Neural progenitor cell (in vitro differentiated cells): ENCODE data around the gene TMEM121. TPM values are rescaled to one million over a fixed set of nuclear protein-coding genes. Genes with fewer than 3 reads are reported as not detected.

Source experiments
- DNase-seq: peaks from one replicate; pipeline ENCODE4 v3.0.0-alpha.2; 2016; ENCODE audit warnings: low spot score
- H2AFZ ChIP-seq: fragments of 200-600 bp; sonication (generic); replicated peaks from 2 replicates; pipeline ENCODE4 v1.6.1; 2016; ENCODE audit warnings: antibody characterized with exemption
- H3F3A ChIP-seq: fragments of 200-600 bp; sonication (generic); 2 replicates; pipeline ENCODE4 v1.6.1; 2016; ENCODE audit warnings: antibody characterized with exemption, low read depth
- H3K27ac ChIP-seq: fragments of 200-600 bp; sonication (generic); 2 replicates; pipeline ENCODE4 v1.5.1; 2016; ENCODE audit warnings: mild to moderate bottlenecking
- H3K27me3 ChIP-seq: fragments of 200-600 bp; sonication (generic); 2 replicates; pipeline ENCODE4 v1.6.1; 2016; ENCODE audit warnings: mild to moderate bottlenecking, moderate library complexity
- H3K36me3 ChIP-seq: fragments of 200-600 bp; sonication (generic); 2 replicates; pipeline ENCODE4 v1.5.1; 2016
- H3K4me1 ChIP-seq: fragments of 200-600 bp; sonication (generic); 2 replicates; pipeline ENCODE4 v1.6.1; 2016; ENCODE audit warnings: mixed run types
- H3K4me2 ChIP-seq: fragments of 200-600 bp; sonication (generic); 2 replicates; pipeline ENCODE4 v1.6.1; 2016
- H3K4me3 ChIP-seq: fragments of 200-600 bp; sonication (generic); 2 replicates; pipeline ENCODE4 v1.5.1; 2016
- H3K79me2 ChIP-seq: fragments of 200-600 bp; sonication (generic); 2 replicates; pipeline ENCODE4 v1.6.1; 2016; ENCODE audit warnings: low read depth
- H3K9ac ChIP-seq: fragments of 200-600 bp; sonication (generic); 2 replicates; pipeline ENCODE4 v1.6.1; 2016
- H3K9me3 ChIP-seq: fragments of 200-600 bp; sonication (generic); 2 replicates; pipeline ENCODE4 v1.5.1; 2016; ENCODE audit warnings: low read depth
- H4K20me1 ChIP-seq: fragments of 200-600 bp; sonication (generic); 2 replicates; pipeline ENCODE4 v1.6.1; 2016; ENCODE audit warnings: low read depth
- H3K27ac Mint-ChIP-seq: 3 replicates; pipeline ENCODE4 v1.8.0; 2021; ENCODE audit warnings: mixed read lengths
- H3K27me3 Mint-ChIP-seq: 2 replicates; pipeline ENCODE4 v1.8.0; 2022; ENCODE audit warnings: low read depth, mild to moderate bottlenecking, inconsistent platforms, moderate library complexity, mixed read lengths; ENCODE audit not compliant: insufficient read depth
- H3K36me3 Mint-ChIP-seq: 3 replicates; pipeline ENCODE4 v1.8.0; 2021; ENCODE audit warnings: mixed read lengths
- H3K4me1 Mint-ChIP-seq: 3 replicates; pipeline ENCODE4 v1.8.0; 2021; ENCODE audit warnings: mixed read lengths
- H3K4me3 Mint-ChIP-seq: 3 replicates; pipeline ENCODE4 v1.8.0; 2021; ENCODE audit warnings: mild to moderate bottlenecking, moderate library complexity, mixed read lengths
- H3K9me3 Mint-ChIP-seq: 3 replicates; pipeline ENCODE4 v1.8.0; 2020; ENCODE audit warnings: mixed read lengths
- EZH2 ChIP-seq: fragments of 200-600 bp; sonication (generic); IDR thresholded peaks from 2 replicates; pipeline ENCODE4 v1.6.1; 2017; ENCODE audit warnings: antibody characterized with exemption, mild to moderate bottlenecking, moderate library complexity
- EZH2phosphoT487 ChIP-seq: fragments of 200-600 bp; sonication (generic); IDR thresholded peaks from 2 replicates; pipeline ENCODE4 v1.6.1; 2017; ENCODE audit warnings: antibody characterized with exemption
- total RNA-seq: library from RNA; depleted of rRNA; stranded (reverse); fragments of >200 nt; gene quantifications from 2 replicates; pipeline ENCODE4 v1.2.3, GENCODE V29; 2015; ENCODE audit warnings: low replicate concordance
- TF ChIP-seq, protein P1 (sequence below): fragments of 200-600 bp; sonication (generic); IDR thresholded peaks from 2 replicates; pipeline ENCODE4 v1.5.1; 2017; ENCODE audit warnings: antibody characterized with exemption, mild to moderate bottlenecking

Gene TMEM121
- total RNA-seq, 1 donor from 2014 or later, result 0.90 TPM

DNA sequence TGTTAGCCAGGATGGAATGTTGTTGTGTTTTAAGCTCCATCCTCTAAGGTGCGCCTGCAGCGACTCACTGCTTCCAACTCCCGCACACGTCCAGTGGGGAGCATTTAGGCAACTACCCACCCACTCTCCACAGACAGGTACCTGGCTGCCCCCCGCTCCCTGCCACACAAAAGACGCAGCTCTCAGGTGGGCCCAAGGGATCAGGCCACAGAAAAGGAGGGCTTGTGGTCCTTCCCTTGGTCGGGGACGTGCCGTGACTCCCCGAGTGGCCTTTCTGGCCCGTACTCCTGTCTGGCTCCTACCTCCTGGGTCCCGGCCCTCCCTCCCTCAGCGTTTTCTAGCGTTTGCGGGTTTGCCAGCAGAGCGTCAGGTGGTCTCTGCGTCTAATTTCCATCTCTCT lies 19.1 kb upstream of the TMEM121 start:
- Mint-ChIP-seq H3K4me3 (no peak overlapping the region), H3K9me3 (no peaks in the 10 kb centered on the region), H3K27me3 (peaks cover 20% of the 10 kb centered on the region), H3K4me1 (peaks cover 7% of the 10 kb centered on the region), H3K27ac (no peak overlapping the region), H3K36me3 (no peaks in the 10 kb centered on the region)
- Histone ChIP-seq H3K79me2 (no peaks in the 10 kb centered on the region), H2AFZ (no peak overlapping the region), H3K27me3 (peaks cover 44% of the 10 kb centered on the region), H3K27ac (no peak overlapping the region), H3F3A (no peaks in the 10 kb centered on the region), H3K9ac (no peak overlapping the region), H3K4me2 (no peak overlapping the region), H3K36me3 (no peaks in the 10 kb centered on the region), H3K4me1 (no peaks in the 10 kb centered on the region), H3K9me3 (no peaks in the 10 kb centered on the region), H3K4me3 (no peak overlapping the region), H4K20me1 (no peaks in the 10 kb centered on the region)
- no peak for DNase-seq
- TF ChIP-seq EZH2, result no peak
- TF ChIP-seq, protein P1, sequence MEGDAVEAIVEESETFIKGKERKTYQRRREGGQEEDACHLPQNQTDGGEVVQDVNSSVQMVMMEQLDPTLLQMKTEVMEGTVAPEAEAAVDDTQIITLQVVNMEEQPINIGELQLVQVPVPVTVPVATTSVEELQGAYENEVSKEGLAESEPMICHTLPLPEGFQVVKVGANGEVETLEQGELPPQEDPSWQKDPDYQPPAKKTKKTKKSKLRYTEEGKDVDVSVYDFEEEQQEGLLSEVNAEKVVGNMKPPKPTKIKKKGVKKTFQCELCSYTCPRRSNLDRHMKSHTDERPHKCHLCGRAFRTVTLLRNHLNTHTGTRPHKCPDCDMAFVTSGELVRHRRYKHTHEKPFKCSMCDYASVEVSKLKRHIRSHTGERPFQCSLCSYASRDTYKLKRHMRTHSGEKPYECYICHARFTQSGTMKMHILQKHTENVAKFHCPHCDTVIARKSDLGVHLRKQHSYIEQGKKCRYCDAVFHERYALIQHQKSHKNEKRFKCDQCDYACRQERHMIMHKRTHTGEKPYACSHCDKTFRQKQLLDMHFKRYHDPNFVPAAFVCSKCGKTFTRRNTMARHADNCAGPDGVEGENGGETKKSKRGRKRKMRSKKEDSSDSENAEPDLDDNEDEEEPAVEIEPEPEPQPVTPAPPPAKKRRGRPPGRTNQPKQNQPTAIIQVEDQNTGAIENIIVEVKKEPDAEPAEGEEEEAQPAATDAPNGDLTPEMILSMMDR, result no peak
- no peak for TF ChIP-seq EZH2phosphoT487

DNA sequence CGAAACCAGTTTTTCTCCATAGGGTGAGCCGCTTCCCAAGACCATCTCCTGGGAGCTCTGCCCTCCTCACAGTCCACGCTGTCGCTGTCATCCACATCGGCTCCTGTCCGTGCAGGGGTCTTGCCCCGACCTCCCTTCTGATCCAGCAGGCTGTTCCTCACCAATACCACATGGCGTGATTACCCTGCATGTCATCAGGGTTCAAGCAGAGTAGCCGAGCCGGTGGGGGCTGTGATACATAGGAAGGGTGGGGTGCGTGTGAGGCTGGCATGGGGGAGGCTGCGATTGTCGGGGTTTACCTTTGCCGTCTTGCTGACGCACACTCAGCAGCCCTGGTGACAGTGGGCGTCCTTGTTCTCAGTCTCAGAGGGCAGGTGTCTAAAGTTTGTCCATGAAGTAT lies 18.3 kb upstream of the TMEM121 start:
- H3K4me3 ChIP-seq, result no peak overlapping the region
- DNase-seq, result no peak
- peaks cover 52% of the 10 kb centered on the region for H3K27me3 ChIP-seq
- H3K4me2 ChIP-seq, result no peak overlapping the region
- no peak overlapping the region for H3K4me3 Mint-ChIP-seq
- H3K4me1 Mint-ChIP-seq, result peaks cover 7% of the 10 kb centered on the region
- no peaks in the 10 kb centered on the region for H3K36me3 ChIP-seq
- no peaks in the 10 kb centered on the region for H3K9me3 Mint-ChIP-seq
- TF ChIP-seq, protein P1, result no peak
- no peaks in the 10 kb centered on the region for H3K79me2 ChIP-seq
- no peaks in the 10 kb centered on the region for H3F3A ChIP-seq
- no peak overlapping the region for H3K27ac ChIP-seq
- no peaks in the 10 kb centered on the region for H3K9me3 ChIP-seq
- no peaks in the 10 kb centered on the region for H3K4me1 ChIP-seq
- no peak overlapping the region for H3K27ac Mint-ChIP-seq
- H3K36me3 Mint-ChIP-seq, result no peaks in the 10 kb centered on the region
- peaks cover 16% of the 10 kb centered on the region for H3K27me3 Mint-ChIP-seq
- no peaks in the 10 kb centered on the region for H4K20me1 ChIP-seq
- H3K9ac ChIP-seq, result no peak overlapping the region
- H2AFZ ChIP-seq, result no peak overlapping the region

DNA sequence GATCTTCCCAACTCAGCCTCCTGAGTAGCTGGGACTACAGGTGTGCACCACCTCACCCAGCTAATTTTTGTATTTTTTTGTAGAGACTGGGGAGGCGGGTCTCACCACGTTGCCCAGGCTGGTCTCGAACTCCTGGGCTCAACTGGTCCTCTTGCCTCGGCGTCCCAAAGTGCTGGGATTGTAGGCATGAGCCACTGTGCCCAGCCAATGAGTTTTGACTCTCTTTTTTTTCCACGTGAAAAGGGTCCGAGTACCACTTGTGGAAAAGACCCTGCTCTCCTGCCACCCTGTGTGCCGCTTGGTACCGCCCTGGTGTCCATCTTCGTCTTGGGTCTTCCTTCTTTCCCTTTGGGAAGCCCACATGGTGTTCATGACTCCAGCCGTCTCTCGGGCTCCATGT lies 17.8 kb upstream of the TMEM121 start:
- Mint-ChIP-seq H3K36me3 (no peaks in the 10 kb centered on the region), H3K27ac (no peak overlapping the region), H3K4me3 (no peak overlapping the region), H3K27me3 (peaks cover 14% of the 10 kb centered on the region), H3K4me1 (peaks cover 4% of the 10 kb centered on the region), H3K9me3 (no peaks in the 10 kb centered on the region)
- H3F3A ChIP-seq, result no peaks in the 10 kb centered on the region
- no peak overlapping the region for H3K4me2 ChIP-seq
- H4K20me1 ChIP-seq, result no peaks in the 10 kb centered on the region
- no peak overlapping the region for H3K27ac ChIP-seq
- H3K4me1 ChIP-seq, result no peaks in the 10 kb centered on the region
- DNase-seq, result no peak
- TF ChIP-seq, protein P1, result no peak
- TF ChIP-seq EZH2phosphoT487, result no peak
- no peak for TF ChIP-seq EZH2
- H3K27me3 ChIP-seq, result peaks cover 57% of the 10 kb centered on the region
- no peak overlapping the region for H3K9ac ChIP-seq
- no peaks in the 10 kb centered on the region for H3K79me2 ChIP-seq
- H2AFZ ChIP-seq, result no peak overlapping the region
- H3K9me3 ChIP-seq, result no peaks in the 10 kb centered on the region
- no peaks in the 10 kb centered on the region for H3K36me3 ChIP-seq
- H3K4me3 ChIP-seq, result no peak overlapping the region

DNA sequence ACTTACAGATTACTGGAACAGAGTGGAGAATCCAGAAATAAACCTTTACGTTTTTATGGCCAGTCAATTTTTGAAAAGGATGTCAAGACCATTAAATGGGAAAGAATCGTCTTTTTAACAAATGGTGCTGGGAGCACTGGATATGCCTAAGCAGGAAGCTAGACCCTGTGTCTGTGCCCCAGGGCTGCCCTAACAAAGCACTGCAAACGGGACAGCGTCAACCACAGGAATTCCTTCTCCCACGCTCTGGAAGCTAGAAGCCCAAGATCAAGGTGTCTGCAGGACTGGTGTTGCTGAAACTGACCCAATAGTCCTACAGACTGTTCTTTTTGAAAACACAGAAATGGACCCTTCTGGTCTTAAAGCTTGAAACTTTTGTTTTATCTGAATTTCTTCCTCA lies 9.3 kb upstream of the TMEM121 start:
- H4K20me1 ChIP-seq, result no peaks in the 10 kb centered on the region
- H3K4me3 ChIP-seq, result no peak overlapping the region
- no peaks in the 10 kb centered on the region for H3K4me1 ChIP-seq
- H3K4me3 Mint-ChIP-seq, result no peak overlapping the region
- H3K9ac ChIP-seq, result no peak overlapping the region
- no peaks in the 10 kb centered on the region for H3K4me1 Mint-ChIP-seq
- H3K9me3 Mint-ChIP-seq, result no peaks in the 10 kb centered on the region
- H3K4me2 ChIP-seq, result no peak overlapping the region
- H3F3A ChIP-seq, result no peaks in the 10 kb centered on the region
- DNase-seq, result no peak
- H3K79me2 ChIP-seq, result no peaks in the 10 kb centered on the region
- H2AFZ ChIP-seq, result no peak overlapping the region
- no peak overlapping the region for H3K27ac Mint-ChIP-seq
- no peaks in the 10 kb centered on the region for H3K36me3 ChIP-seq
- TF ChIP-seq, protein P1, result no peak
- no peak for TF ChIP-seq EZH2phosphoT487
- no peak for TF ChIP-seq EZH2
- H3K27me3 Mint-ChIP-seq, result peaks cover 18% of the 10 kb centered on the region
- no peaks in the 10 kb centered on the region for H3K36me3 Mint-ChIP-seq
- no peak overlapping the region for H3K27ac ChIP-seq
- H3K9me3 ChIP-seq, result no peaks in the 10 kb centered on the region
- H3K27me3 ChIP-seq, result peaks cover 43% of the 10 kb centered on the region
